Neuron (in vitro differentiated cells): ENCODE measurements around the gene S100A1.
A peak's percentile ranks its signal among the peaks of the same experiment; 100 is the strongest.
"Not testable (repeated sequence)": the region's sequence is repeated elsewhere in the genome, so short reads cannot be mapped to it uniquely, and the experiment has no call there.

ENCODE experiments used
- H2AFZ ChIP-seq: one replicate; pipeline ENCODE4 v1.6.1; 2013; ENCODE audit warnings: low read depth, mild to moderate bottlenecking, inconsistent platforms, low read length, moderate library complexity
- H3K27me3 ChIP-seq: one replicate; pipeline ENCODE4 v1.6.1; 2013; ENCODE audit warnings: low read length; ENCODE audit not compliant: insufficient read depth
- H3K36me3 ChIP-seq: one replicate; pipeline ENCODE4 v1.6.1; 2013; ENCODE audit warnings: low read length; ENCODE audit not compliant: insufficient read depth
- H3K4me1 ChIP-seq: one replicate; pipeline ENCODE4 v1.6.1; 2013; ENCODE audit warnings: low read length; ENCODE audit not compliant: insufficient read depth
- H3K4me3 ChIP-seq: 2 replicates; pipeline ENCODE4 v1.5.1; 2013; ENCODE audit warnings: mild to moderate bottlenecking, low read length, moderate library complexity
- H3K9me3 ChIP-seq: one replicate; pipeline ENCODE4 v1.6.1; 2013; ENCODE audit warnings: low read length

The S100A1 gene

GRCh38 chr1:153655333-153655732 is 27.1 kb downstream of the S100A1 start:
- Histone ChIP-seq H2AFZ (no peak overlapping the region), H3K9me3 (no peaks in the 10 kb centered on the region), H3K4me3 (no peak overlapping the region), H3K4me1 (peaks cover 9% of the 10 kb centered on the region), H3K36me3 (no peaks in the 10 kb centered on the region), H3K27me3 (no peaks in the 10 kb centered on the region)

DNA sequence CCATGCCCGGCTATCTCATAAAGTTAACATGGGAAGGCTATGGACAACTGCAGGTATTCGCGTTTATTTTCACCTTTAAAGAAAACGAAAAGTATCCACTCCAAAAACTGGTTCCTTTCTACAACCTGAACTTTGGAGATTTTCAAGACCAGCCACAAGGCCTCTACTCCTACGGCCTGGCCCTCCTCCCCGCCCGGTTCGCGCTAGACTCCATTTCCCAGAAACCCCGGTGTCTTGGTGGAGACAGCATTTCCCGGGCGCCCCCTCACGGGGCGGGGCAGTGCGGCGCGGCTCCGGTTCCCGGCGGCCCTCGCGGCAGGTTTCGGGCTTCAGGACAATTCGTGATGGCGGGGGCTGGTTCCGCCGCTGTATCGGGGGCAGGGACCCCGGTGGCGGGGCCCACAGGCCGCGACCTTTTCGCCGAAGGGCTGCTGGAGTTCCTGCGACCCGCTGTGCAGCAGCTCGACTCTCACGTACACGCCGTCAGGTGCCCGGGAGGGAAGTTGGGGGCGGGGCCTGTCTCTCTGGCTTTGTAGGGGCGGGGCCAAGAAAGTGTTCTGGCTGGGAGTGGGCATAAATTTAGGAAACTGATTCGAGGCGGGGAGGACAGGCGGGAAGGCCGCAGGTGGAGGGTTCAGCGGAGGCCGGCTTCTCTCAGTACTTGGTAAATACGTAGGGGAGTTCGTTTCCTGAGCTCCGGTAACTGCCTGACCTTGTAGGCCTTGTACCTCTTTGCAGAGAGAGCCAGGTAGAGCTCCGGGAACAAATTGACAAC is 30.4 kb downstream of the S100A1 start, which contains the start of gene SNAPIN:
Gene SNAPIN, plus strand, starts transcription at position 304 of the 775 bp plus-strand sequence. Its CDS starts 41 bp downstream, at position 345.
- Histone ChIP-seq H3K27me3 (no peaks in the 10 kb centered on the region), H2AFZ (peak within 1 kb of the TSS; percentile 94), H3K4me1 (peaks cover 14% of the 10 kb centered on the region), H3K4me3 (peak within 1 kb of the TSS; percentile 90), H3K9me3 (no peaks in the 10 kb centered on the region), H3K36me3 (peaks cover 31% of the 10 kb centered on the region)

DNA sequence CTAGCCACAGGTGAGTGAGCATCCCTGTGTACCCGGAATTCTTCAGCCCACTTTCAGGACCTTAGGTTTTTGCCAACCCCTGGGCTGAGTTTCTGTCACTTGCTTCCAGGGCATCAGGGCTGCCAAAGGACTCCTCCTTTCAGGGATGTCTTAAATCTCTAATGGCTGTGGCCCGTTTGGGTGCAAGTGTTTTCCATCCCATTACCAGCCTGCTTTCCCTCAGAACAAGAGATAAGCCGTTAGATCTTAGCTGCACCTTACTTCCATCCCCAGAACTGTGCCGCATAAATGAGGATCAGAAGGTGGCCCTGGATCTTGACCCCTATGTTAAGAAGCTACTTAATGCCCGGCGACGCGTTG is 30.9 kb downstream of the S100A1 start:
- no peak overlapping the region for H2AFZ ChIP-seq
- peaks cover 36% of the 10 kb centered on the region for H3K36me3 ChIP-seq
- peaks cover 14% of the 10 kb centered on the region for H3K4me1 ChIP-seq
- no peaks in the 10 kb centered on the region for H3K27me3 ChIP-seq
- no peaks in the 10 kb centered on the region for H3K9me3 ChIP-seq
- peak overlapping the region; percentile 90 for H3K4me3 ChIP-seq

DNA sequence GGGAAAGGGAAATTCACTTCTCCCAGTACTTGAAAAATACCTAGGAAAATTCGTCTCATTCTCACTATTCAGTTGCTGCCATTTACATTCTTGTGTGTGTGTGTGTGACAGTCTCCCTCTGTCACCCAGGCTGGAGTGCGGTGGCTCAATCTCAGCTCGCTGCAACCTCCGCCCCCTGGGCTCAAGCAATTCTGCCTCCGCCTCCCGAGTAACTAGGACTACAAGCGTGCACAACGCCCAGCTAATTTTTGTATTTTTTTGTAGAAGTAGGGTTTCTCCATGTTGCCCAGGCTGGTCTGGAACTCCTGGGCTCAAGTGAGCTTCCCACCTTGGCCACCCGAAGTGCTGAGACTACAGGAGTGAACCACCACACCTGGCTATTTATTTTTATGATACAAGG is 31.4 kb downstream of the S100A1 start:
- H3K4me3 ChIP-seq: peak overlapping the region; percentile 90
- no peaks in the 10 kb centered on the region for H3K9me3 ChIP-seq

GRCh38 chr1:153661111-153661708 is 33.0 kb downstream of the S100A1 start:
- Histone ChIP-seq H3K4me1 (peaks cover 14% of the 10 kb centered on the region), H2AFZ (no peak overlapping the region), H3K4me3 (no peak overlapping the region), H3K9me3 (no peaks in the 10 kb centered on the region), H3K27me3 (no peaks in the 10 kb centered on the region), H3K36me3 (peaks cover 57% of the 10 kb centered on the region)

More for the DNA sequence above, 31.4 kb downstream of the S100A1 start:
- Histone ChIP-seq H3K4me1 (peaks cover 14% of the 10 kb centered on the region), H3K36me3 (peaks cover 41% of the 10 kb centered on the region), H2AFZ (no peak overlapping the region), H3K27me3 (no peaks in the 10 kb centered on the region)

GRCh38 chr1:153662269-153662668 is 34.0 kb downstream of the S100A1 start:
- Histone ChIP-seq H2AFZ (no peak overlapping the region), H3K4me1 (peaks cover 14% of the 10 kb centered on the region), H3K27me3 (no peaks in the 10 kb centered on the region), H3K4me3 (no peak overlapping the region), H3K36me3 (peaks cover 67% of the 10 kb centered on the region), H3K9me3 (no peaks in the 10 kb centered on the region)

- H3K36me3 ChIP-seq: peaks cover 77% of the 10 kb centered on the region
Observed at GRCh38 chr1:153663211-153663610, 35.0 kb downstream of the S100A1 start.

DNA sequence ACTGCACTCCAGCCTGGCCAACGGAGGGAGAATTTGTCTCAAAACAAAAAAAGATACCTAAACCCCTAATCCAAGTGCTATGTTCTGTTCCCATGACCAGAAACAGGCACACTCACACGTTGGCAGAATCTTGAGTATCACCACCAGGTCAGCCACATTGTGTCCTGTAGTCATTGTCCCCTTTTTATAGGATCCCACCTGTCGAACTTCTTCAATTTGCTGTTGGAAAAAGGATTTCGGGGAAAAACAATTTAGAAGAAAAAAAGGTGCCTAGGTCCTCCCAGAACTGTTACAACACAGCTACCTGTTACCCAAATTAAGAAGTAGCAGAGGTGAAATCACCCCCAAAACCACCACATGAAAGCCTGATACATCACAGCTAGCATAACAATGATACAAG is 39.2 kb downstream of the S100A1 start:
- Histone ChIP-seq H3K4me1 (peaks cover 14% of the 10 kb centered on the region), H3K4me3 (no peak overlapping the region), H3K27me3 (no peaks in the 10 kb centered on the region), H3K9me3 (no peaks in the 10 kb centered on the region), H2AFZ (no peak overlapping the region), H3K36me3 (peaks cover 75% of the 10 kb centered on the region)

More at GRCh38 chr1:153663211-153663610, 35.0 kb downstream of the S100A1 start:
- peaks cover 14% of the 10 kb centered on the region for H3K4me1 ChIP-seq
- no peak overlapping the region for H2AFZ ChIP-seq
- H3K9me3 ChIP-seq: no peaks in the 10 kb centered on the region
- no peak overlapping the region for H3K4me3 ChIP-seq
- H3K27me3 ChIP-seq: no peaks in the 10 kb centered on the region

GRCh38 chr1:153668672-153669071 is 40.4 kb downstream of the S100A1 start:
- peaks cover 14% of the 10 kb centered on the region for H3K4me1 ChIP-seq
- not testable (repeated sequence) for H3K27me3 ChIP-seq, H3K9me3 ChIP-seq, H2AFZ ChIP-seq, H3K4me3 ChIP-seq
- H3K36me3 ChIP-seq: peaks cover 63% of the 10 kb centered on the region

- Histone ChIP-seq H3K27me3 (no peaks in the 10 kb centered on the region), H3K9me3 (no peaks in the 10 kb centered on the region), H3K36me3 (peaks cover 54% of the 10 kb centered on the region), H2AFZ (no peak overlapping the region), H3K4me3 (peak overlapping the region; percentile 91), H3K4me1 (peaks cover 14% of the 10 kb centered on the region)
Observed at GRCh38 chr1:153669606-153670005, 41.4 kb downstream of the S100A1 start.

- H3K9me3 ChIP-seq: no peaks in the 10 kb centered on the region
- H3K4me1 ChIP-seq: peaks cover 14% of the 10 kb centered on the region
- H3K4me3 ChIP-seq: peak overlapping the region; percentile 91
- H3K36me3 ChIP-seq: peaks cover 46% of the 10 kb centered on the region
- no peak overlapping the region for H2AFZ ChIP-seq
- H3K27me3 ChIP-seq: no peaks in the 10 kb centered on the region
Observed at GRCh38 chr1:153670257-153670858, 42.1 kb downstream of the S100A1 start.

- Histone ChIP-seq H3K36me3 (peaks cover 39% of the 10 kb centered on the region), H3K4me1 (peaks cover 14% of the 10 kb centered on the region), H2AFZ (peak within 1 kb of the TSS; percentile 91), H3K27me3 (no peaks in the 10 kb centered on the region), H3K4me3 (peak within 1 kb of the TSS; percentile 91), H3K9me3 (no peaks in the 10 kb centered on the region)
Observed at GRCh38 chr1:153670859-153671627, 42.8 kb downstream of the S100A1 start, which contains the start of gene ILF2. Gene ILF2 (minus strand): TSS chr1:153670993. CDS start chr1:153670922, 71 bp downstream.
